Loucy (cell line): ENCODE measurements around the gene CEP164.

Experiments
- EZH2phosphoT487 ChIP-seq: fragments of 200-600 bp; IDR thresholded peaks from 2 replicates; pipeline ENCODE4 v1.6.1; 2018; ENCODE audit warnings: antibody characterized with exemption, mild to moderate bottlenecking, moderate library complexity, borderline replicate concordance
- TF ChIP-seq, protein P1 (sequence below): fragments of 200-600 bp; sonication (generic); conservative IDR thresholded peaks from 2 replicates; pipeline ENCODE4 v1.5.1; 2014; ENCODE audit warnings: mild to moderate bottlenecking, antibody characterized with exemption, low read length

DNA sequence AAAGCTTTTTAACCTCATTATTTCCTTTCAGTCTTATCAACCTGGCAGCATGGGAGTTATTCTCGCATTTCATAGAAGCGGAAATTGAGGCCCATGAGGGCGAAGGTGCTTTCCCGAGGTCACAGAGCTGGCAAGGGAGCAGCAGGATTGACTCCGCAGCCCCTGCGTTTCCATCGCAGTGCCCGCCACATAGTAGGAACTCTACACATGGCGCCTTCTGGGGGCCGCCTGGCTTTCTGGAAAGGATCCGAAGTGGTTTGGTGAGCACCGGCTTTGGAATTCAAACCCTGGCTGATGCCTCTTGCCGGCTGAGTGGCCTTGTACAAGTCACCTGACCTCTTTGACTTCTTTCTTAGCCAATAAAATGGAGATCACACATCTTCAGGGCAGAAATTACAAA is 93.4 kb downstream of the CEP164 start:
- TF ChIP-seq, protein P1, sequence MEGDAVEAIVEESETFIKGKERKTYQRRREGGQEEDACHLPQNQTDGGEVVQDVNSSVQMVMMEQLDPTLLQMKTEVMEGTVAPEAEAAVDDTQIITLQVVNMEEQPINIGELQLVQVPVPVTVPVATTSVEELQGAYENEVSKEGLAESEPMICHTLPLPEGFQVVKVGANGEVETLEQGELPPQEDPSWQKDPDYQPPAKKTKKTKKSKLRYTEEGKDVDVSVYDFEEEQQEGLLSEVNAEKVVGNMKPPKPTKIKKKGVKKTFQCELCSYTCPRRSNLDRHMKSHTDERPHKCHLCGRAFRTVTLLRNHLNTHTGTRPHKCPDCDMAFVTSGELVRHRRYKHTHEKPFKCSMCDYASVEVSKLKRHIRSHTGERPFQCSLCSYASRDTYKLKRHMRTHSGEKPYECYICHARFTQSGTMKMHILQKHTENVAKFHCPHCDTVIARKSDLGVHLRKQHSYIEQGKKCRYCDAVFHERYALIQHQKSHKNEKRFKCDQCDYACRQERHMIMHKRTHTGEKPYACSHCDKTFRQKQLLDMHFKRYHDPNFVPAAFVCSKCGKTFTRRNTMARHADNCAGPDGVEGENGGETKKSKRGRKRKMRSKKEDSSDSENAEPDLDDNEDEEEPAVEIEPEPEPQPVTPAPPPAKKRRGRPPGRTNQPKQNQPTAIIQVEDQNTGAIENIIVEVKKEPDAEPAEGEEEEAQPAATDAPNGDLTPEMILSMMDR, result no peak
- TF ChIP-seq EZH2phosphoT487, result no peak
